GM12878 (cell line): ENCODE measurements around the gene FGFRL1. TPM values are rescaled to one million over a fixed set of nuclear protein-coding genes. Genes with fewer than 3 reads are reported as not detected.

Source experiments
- ATAC-seq: fragments of 200-7000 bp; cut with Tn5 transposase; 3 replicates; pipeline ENCODE4 v1.9.1; 2020; ENCODE audit warnings: mild to moderate bottlenecking, moderate library complexity
- BruUV-seq: library from RNA; stranded (reverse); fragments of 400-500 nt; replicated peaks from 2 replicates; lab custom pipeline; 2021; lab: Mats Ljungman, UMichigan
- CTCF ChIA-PET: fragments of 300-600 bp; sonication (Branson Sonifier 250); formaldehyde crosslinking; extraction: SDS; loops from one replicate; lab custom pipeline; 2021; ENCODE audit warnings: inconsistent platforms; lab: Yijun Ruan, JAX
- POLR2A ChIA-PET: fragments of 350-600 bp; formaldehyde crosslinking; extraction: SDS; loops from one replicate; lab custom pipeline; 2021; ENCODE audit warnings: inconsistent platforms; lab: Charles Lee
- RAD21 ChIA-PET: fragments of 300-600 bp; sonication (Branson Sonifier 250); formaldehyde crosslinking; loops from one replicate; lab custom pipeline; 2023; ENCODE audit warnings: antibody characterized with exemption; ENCODE audit not compliant: unreplicated experiment; lab: Charles Lee
- SMC1A ChIA-PET: fragments of 300-600 bp; sonication (Branson Sonifier 250); formaldehyde crosslinking; loops from one replicate; lab custom pipeline; 2023; ENCODE audit not compliant: unreplicated experiment, uncharacterized antibody; lab: Charles Lee
- DNase-seq: peaks from one replicate; pipeline ENCODE4 v3.0.0-alpha.2; 2011; ENCODE audit warnings: low read depth, low spot score
- FAIRE-seq: peaks from 3 replicates; lab custom pipeline; 2011; peaks lifted over from hg19 to GRCh38; lab: Jason Lieb, UNC
- H2AFZ ChIP-seq: 2 replicates; pipeline ENCODE4 v1.6.0; 2011; ENCODE audit warnings: low read depth, low read length, control low read depth; ENCODE audit not compliant: control insufficient read depth
- H3K27ac ChIP-seq: 2 replicates; pipeline ENCODE4 v1.5.1; 2011; ENCODE audit warnings: control low read depth; ENCODE audit not compliant: control insufficient read depth, insufficient read depth
- H3K27me3 ChIP-seq, 2 experiments: replicated peaks in 1 of 2; 2 replicates each; pipeline versions ENCODE4 v1.6.0 to v1.6.1; 2011; ENCODE audit warnings: low read length in 1 of 2; ENCODE audit not compliant: control insufficient read depth in 2 of 2, insufficient read depth in 2 of 2
- H3K36me3 ChIP-seq, 2 experiments: 2 replicates each; pipeline ENCODE4 v1.5.1; 2011; ENCODE audit warnings: low read length in 1 of 2; ENCODE audit not compliant: control insufficient read depth in 2 of 2, insufficient read depth in 2 of 2
- H3K4me1 ChIP-seq: 2 replicates; pipeline ENCODE4 v1.6.1; 2011; ENCODE audit warnings: mild to moderate bottlenecking, low read length, moderate library complexity, mixed read lengths; ENCODE audit not compliant: control insufficient read depth, insufficient read depth
- H3K4me2 ChIP-seq: 2 replicates; pipeline ENCODE4 v1.6.0; 2011; ENCODE audit warnings: control low read depth; ENCODE audit not compliant: control insufficient read depth, insufficient read depth
- H3K4me3 ChIP-seq: fragments of 200-600 bp; sonication (generic); 2 replicates; pipeline ENCODE4 v1.5.1; 2016
- H3K79me2 ChIP-seq: 2 replicates; pipeline ENCODE4 v1.6.0; 2011; ENCODE audit warnings: low read length; ENCODE audit not compliant: control insufficient read depth, insufficient read depth
- H3K9ac ChIP-seq: 2 replicates; pipeline ENCODE4 v1.8.0; 2011; ENCODE audit warnings: low read length, control low read depth, mixed read lengths; ENCODE audit not compliant: control insufficient read depth, insufficient read depth
- H3K9me3 ChIP-seq: replicated peaks from 3 replicates; pipeline ENCODE4 v1.5.1; 2011; ENCODE audit warnings: mild to moderate bottlenecking, low read length; ENCODE audit not compliant: control insufficient read depth, insufficient read depth
- H4K20me1 ChIP-seq: 2 replicates; pipeline ENCODE4 v1.6.0; 2011; ENCODE audit not compliant: control insufficient read depth, insufficient read depth
- ATF7 ChIP-seq: fragments of 450-650 bp; IDR thresholded peaks from 2 replicates; pipeline ENCODE4 v1.6.1; 2016; ENCODE audit warnings: low read depth, mild to moderate bottlenecking
- EED ChIP-seq: sonication (generic); IDR thresholded peaks from 2 replicates; pipeline ENCODE4 v1.6.1; 2016; ENCODE audit warnings: antibody characterized with exemption, low read depth
- EGR1 ChIP-seq, 2 experiments: IDR thresholded peaks; 1 replicate in 1 of 2; 2 replicates in 1 of 2; pipeline ENCODE4 v1.6.1; 2011 to 2012; ENCODE audit warnings: low read depth in 2 of 2, low read length in 2 of 2, borderline replicate concordance in 1 of 2, mild to moderate bottlenecking in 1 of 2, moderate library complexity in 1 of 2
- IKZF2 ChIP-seq, 2 experiments: fragments of 450-650 bp; IDR thresholded peaks; 2 replicates each; pipeline ENCODE4 v1.6.1; 2017; ENCODE audit warnings: mild to moderate bottlenecking in 2 of 2, moderate library complexity in 2 of 2
- PAX5 ChIP-seq: IDR thresholded peaks from 2 replicates; pipeline ENCODE4 v1.6.1; 2011; ENCODE audit warnings: low read depth, low read length, borderline replicate concordance
- RELB ChIP-seq: fragments of 450-650 bp; IDR thresholded peaks from 2 replicates; pipeline ENCODE4 v1.6.1; 2017; ENCODE audit warnings: low read depth, mild to moderate bottlenecking, moderate library complexity
- SREBF1 ChIP-seq: IDR thresholded peaks from 2 replicates; pipeline ENCODE4 v1.6.1; 2012; ENCODE audit warnings: mild to moderate bottlenecking, low read length
- ZZZ3 ChIP-seq: IDR thresholded peaks from 2 replicates; pipeline ENCODE4 v1.6.1; 2011; ENCODE audit warnings: low read depth; ENCODE audit not compliant: control insufficient read depth, insufficient read length
- WGBS: methylation state at CpG from one replicate; pipeline ENCODE4 v1.1.6; 2016; ENCODE audit warnings: low lambda C conversion rate; ENCODE audit not compliant: insufficient replicate concordance, insufficient coverage; ENCODE audit errors: missing lambda C conversion rate; 5-methylcytosine and 5-hydroxymethylcytosine counted together
- in situ Hi-C: fragments of 300-500 bp; cut with MboI; formaldehyde crosslinking; loops from 9 replicates; pipeline ENCODE4 v1.14.3; 2018; ENCODE audit warnings: mixed read lengths
- intact Hi-C: fragments of 100-400 bp; cut with micrococcal nuclease; formaldehyde crosslinking; loops from one replicate; pipeline ENCODE4 v1.14.2; 2022; ENCODE audit not compliant: unreplicated experiment
- polyA plus RNA-seq, 11 experiments: library from polyadenylated mRNA; depleted of rRNA in 4 of 11; unstranded in 6 of 11; stranded (reverse) in 5 of 11; fragments of >200 nt; fragmentation: Nextera tagmentation in 4 of 11; fragmentation: Illumina TruSeq in 1 of 11; extraction: Ambion mirVana in 4 of 11; extraction: Trizol in 1 of 11; gene quantifications; 1 replicate in 1 of 11; 2 replicates in 10 of 11; pipeline versions ENCODE4 v1.2.1 to v1.2.3, GENCODE V29; 2011 to 2016; ENCODE audit warnings: inconsistent platforms in 2 of 11, missing spikeins in 2 of 11, low read depth in 1 of 11
- total RNA-seq, 4 experiments: library from RNA; depleted of rRNA in 3 of 4; stranded (reverse); fragments of >200 nt in 3 of 4; fragmentation: Illumina TruSeq in 1 of 4; extraction: Trizol in 1 of 4; gene quantifications; 2 replicates each; pipeline versions ENCODE4 v1.2.1 to v1.2.3, GENCODE V29; 2013 to 2021

The FGFRL1 gene
- total and polyA plus RNA-seq, 10 of the 15 experiments (the other 5 are each of a cell fraction or from before 2014, with no cell fraction given): 0.02 to 1.5 (median 0.29) TPM; not detected in 2

- no peak overlapping the region for H3K9ac ChIP-seq
- POLR2A ChIA-PET: no interaction called here
- no peak overlapping the region for H3K4me2 ChIP-seq
- H3K36me3 ChIP-seq: no peaks in the 10 kb centered on the region
- H4K20me1 ChIP-seq: no peaks in the 10 kb centered on the region
- intact Hi-C loops: no loop called here
- H3K27ac ChIP-seq: no peak overlapping the region
- DNase-seq (no peak), FAIRE-seq (no peak), ATAC-seq (no peak)
- SMC1A ChIA-PET: no interaction called here
- BruUV-seq: no TSS peak
- H3K27me3 ChIP-seq: no peaks in the 10 kb centered on the region
- in situ Hi-C loops: no loop called here
- CTCF ChIA-PET: no interaction called here
- 42% methylated on average over 26 of the region's 26 CpGs for WGBS
- no peaks in the 10 kb centered on the region for H3K79me2 ChIP-seq
- no peaks in the 10 kb centered on the region for H3K9me3 ChIP-seq
- RAD21 ChIA-PET: no interaction called here
- H3K4me3 ChIP-seq: no peak overlapping the region
- H3K4me1 ChIP-seq: no peaks in the 10 kb centered on the region
- H2AFZ ChIP-seq: no peak overlapping the region
- TF ChIP-seq ZZZ3: no peak
- TF ChIP-seq EGR1 (IDR thresholded peaks at IDR 0.05; ENCODE audit: borderline replicate concordance in 1 of 2, low read depth in 2 of 2, low read length in 2 of 2): no peak
- TF ChIP-seq SREBF1: no peak
- no peak for TF ChIP-seq RELB
- TF ChIP-seq ATF7: no peak
- TF ChIP-seq PAX5: no peak
- TF ChIP-seq IKZF2 (IDR thresholded peaks at IDR 0.05): no peak
- no peak for TF ChIP-seq EED
Observed at GRCh38 chr4:1035510-1035909, 24.1 kb downstream of the FGFRL1 start.
